ENCODE data around the gene ZFYVE28. TPM values are rescaled to one million over a fixed set of nuclear protein-coding genes. Genes with fewer than 3 reads are reported as not detected.
A peak's percentile ranks its signal among the peaks of the same experiment; 100 is the strongest.

Gene ZFYVE28
- polyA plus RNA-seq, 1 of the 3 experiments (the other 2 are of a cell fraction), result 3.2 TPM

DNA sequence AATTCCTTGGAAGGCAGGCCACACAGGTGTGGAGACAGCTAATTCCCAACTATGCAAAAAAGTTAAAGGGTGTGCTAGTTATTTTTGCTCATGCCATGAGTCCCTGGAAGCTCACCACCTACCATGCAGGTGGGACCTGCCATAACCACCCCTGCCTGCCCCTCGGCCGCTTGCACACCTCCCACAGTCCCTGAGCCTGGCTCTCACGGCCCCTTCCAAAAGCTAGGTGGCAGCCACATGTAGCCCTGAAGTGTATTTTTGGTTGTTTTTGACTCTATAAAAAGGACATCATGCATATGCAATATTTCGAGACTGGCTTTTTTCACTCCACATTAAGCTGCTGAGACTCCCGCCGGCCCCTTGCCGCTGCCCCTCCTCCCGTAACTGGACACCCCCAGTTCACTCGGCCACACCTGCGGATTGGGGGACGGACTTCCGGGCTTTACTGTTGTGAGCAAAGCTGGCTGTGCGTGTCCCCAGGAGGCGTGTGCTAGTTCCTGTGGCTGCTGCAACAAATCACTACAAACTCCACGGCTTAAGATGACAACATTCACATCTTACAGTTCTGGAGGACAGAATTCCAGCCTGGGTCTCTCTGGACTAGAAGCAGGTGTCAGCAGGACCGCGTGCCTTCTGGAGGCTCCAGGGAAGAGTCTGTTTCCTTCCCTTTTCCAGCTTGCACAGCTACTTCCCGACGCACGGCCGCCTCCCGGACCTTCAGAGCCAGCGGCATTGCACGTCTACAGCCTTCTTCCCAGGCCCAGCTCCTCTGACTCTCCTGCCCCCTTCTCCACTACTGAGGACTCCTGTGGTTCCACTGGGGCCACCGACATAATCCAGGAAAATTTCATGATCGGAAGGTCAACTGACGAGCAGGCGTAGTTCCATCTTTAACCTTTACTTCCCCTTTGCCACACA is 24.8 kb downstream of the ZFYVE28 start:
- 87% methylated on average over 28 of the region's 28 CpGs for WGBS (ENCODE audit: low lambda C conversion rate)
- Histone ChIP-seq H3K36me3 (replicated peaks in 1 of 2; ENCODE audit: control insufficient read depth in 1 of 2, insufficient read depth in 2 of 2, low read length in 1 of 2) (no peaks in the 10 kb centered on the region), H3K4me1 (ENCODE audit: control insufficient read depth in 1 of 2, insufficient read depth in 2 of 2, low read depth in 1 of 2, low read length in 1 of 2) (peaks cover 4 to 25% of the 10 kb centered on the region in 2 experiments; a peak in 3 of 4 replicates), H4K20me1 (ENCODE audit: insufficient read depth) (no peaks in the 10 kb centered on the region), H3K27me3 (ENCODE audit: insufficient read depth) (no peaks in the 10 kb centered on the region), H3K4me3 (ENCODE audit: low read depth in 2 of 2, low read length in 1 of 2) (no peak overlapping the region), H3K9me3 (no peaks in the 10 kb centered on the region), H3K27ac (ENCODE audit: low read depth in 2 of 2, low read length in 1 of 2) (no peak overlapping the region), H2AFZ (ENCODE audit: low read depth) (no peak overlapping the region), H3K9me2 (no peaks in the 10 kb centered on the region), H3K79me2 (ENCODE audit: insufficient read depth) (no peaks in the 10 kb centered on the region), H3F3A (replicated peaks; ENCODE audit: insufficient read depth) (no peaks in the 10 kb centered on the region), H3K9ac (no peak overlapping the region), H3K4me2 (no peak overlapping the region)
- no peak for DNase-seq
- no peak for TF ChIP-seq FOSL2 (IDR thresholded peaks at IDR 0.05; ENCODE audit: borderline replicate concordance, low read depth)
- no peak for TF ChIP-seq NFIC (IDR thresholded peaks at IDR 0.05; ENCODE audit: borderline replicate concordance)
- TF ChIP-seq ELF1 (IDR thresholded peaks at IDR 0.05), result no peak
- TF ChIP-seq TAF1 (IDR thresholded peaks at IDR 0.05; ENCODE audit: borderline replicate concordance, low read depth, low read length), result no peak
- CTCF ChIA-PET, result interaction anchor here (1.3 to 1.4 kb wide), 2 partner anchors 9 to 27 kb away, joined by 3 read pairs; no protein-coding TSS in a partner anchor
- POLR2A ChIA-PET, result no interaction called here

- WGBS (ENCODE audit: low lambda C conversion rate), result 72% methylated on average over 20 of the region's 20 CpGs
- H3K4me3 ChIP-seq (ENCODE audit: low read depth in 2 of 2, low read length in 1 of 2), result no peak overlapping the region
- no peaks in the 10 kb centered on the region for H3K79me2 ChIP-seq (ENCODE audit: insufficient read depth)
- no peaks in the 10 kb centered on the region for H3K9me3 ChIP-seq
- ChIA-PET CTCF (interaction anchor here (0.8 to 1.0 kb wide), 2 partner anchors 28 to 171 kb away, joined by 3 read pairs; partner anchors contain the start of gene CFAP99), POLR2A (interaction anchor here (0.7 kb wide), 1 partner anchor 72 kb away, joined by 3 read pairs; no protein-coding TSS in a partner anchor)
- H4K20me1 ChIP-seq (ENCODE audit: insufficient read depth), result no peaks in the 10 kb centered on the region
- peak overlapping the region in 1 of 2 experiments; percentile 74; a peak in 2 of 4 replicates for H3K27ac ChIP-seq (ENCODE audit: low read depth in 2 of 2, low read length in 1 of 2)
- no peaks in the 10 kb centered on the region for H3K36me3 ChIP-seq (replicated peaks in 1 of 2; ENCODE audit: control insufficient read depth in 1 of 2, insufficient read depth in 2 of 2, low read length in 1 of 2)
- no peaks in the 10 kb centered on the region for H3F3A ChIP-seq (replicated peaks; ENCODE audit: insufficient read depth)
- no peak for TF ChIP-seq SIN3A (IDR thresholded peaks at IDR 0.05; ENCODE audit: borderline replicate concordance, low read depth, low read length)
- no peak for TF ChIP-seq GABPA (IDR thresholded peaks at IDR 0.05; ENCODE audit: low read depth)
- no peak for TF ChIP-seq MEF2A (IDR thresholded peaks at IDR 0.05; ENCODE audit: borderline replicate concordance, low read depth)
- TF ChIP-seq RAD21 (IDR thresholded peaks at IDR 0.05; ENCODE audit: low read length), result 0 out of 2 replicates have a peak, but pooled peaks have one; percentile 10
- peak in 1 of 2 experiments; percentile 60; a peak in 1 of 4 replicates for TF ChIP-seq EP300 (IDR thresholded peaks at IDR 0.05; ENCODE audit: borderline replicate concordance in 1 of 2, low read depth in 1 of 2, low read length in 1 of 2)
- H3K27me3 ChIP-seq (ENCODE audit: insufficient read depth), result no peaks in the 10 kb centered on the region
- H3K4me1 ChIP-seq (ENCODE audit: control insufficient read depth in 1 of 2, insufficient read depth in 2 of 2, low read depth in 1 of 2, low read length in 1 of 2), result peaks cover 4 to 27% of the 10 kb centered on the region in 2 experiments; a peak in 3 of 4 replicates
- DNase-seq, result peak; percentile 80
- no peak overlapping the region for H2AFZ ChIP-seq (ENCODE audit: low read depth)
- H3K9ac ChIP-seq, result no peak overlapping the region
- H3K4me2 ChIP-seq, result no peak overlapping the region
- no peaks in the 10 kb centered on the region for H3K9me2 ChIP-seq
These were observed 27.5 kb downstream of the ZFYVE28 start for GRCh38 chr4:2390784-2391421.

All from SK-N-SH (cell line).